ENCODE measurements around the gene FKBP14. TPM values are rescaled to one million over a fixed set of nuclear protein-coding genes. Genes with fewer than 3 reads are reported as not detected.

FKBP14 gene
- total RNA-seq, 1 experiment from 2014 or later: 30.5 TPM

GRCh38 chr7:30069096-30069867, 42.8 kb upstream of the FKBP14 start:
- no TSS peak for BruUV-seq (replicated peaks)
- H3K27me3 Mint-ChIP-seq (ENCODE audit: unreplicated experiment): no peaks in the 10 kb centered on the region
- CTCF ChIA-PET: no interaction called here
- H3K4me1 Mint-ChIP-seq (ENCODE audit: low read depth, unreplicated experiment): no peaks in the 10 kb centered on the region
- intact Hi-C loops (cut with micrococcal nuclease; ENCODE audit: unreplicated experiment): no loop called here
- H3K4me3 Mint-ChIP-seq (ENCODE audit: low read depth, unreplicated experiment): no peak overlapping the region
- H3K27ac Mint-ChIP-seq (ENCODE audit: unreplicated experiment): no peak overlapping the region
- H3K9me3 Mint-ChIP-seq (ENCODE audit: low read depth, unreplicated experiment): no peaks in the 10 kb centered on the region
- no peak for DNase-seq
- TF ChIP-seq CTCF (IDR thresholded peaks at IDR 0.05; ENCODE audit: unreplicated experiment): no peak
- no peaks in the 10 kb centered on the region for H3K36me3 Mint-ChIP-seq (ENCODE audit: insufficient read depth, unreplicated experiment)

GRCh38 chr7:30068117-30068516, 41.6 kb upstream of the FKBP14 start:
- no peak for TF ChIP-seq CTCF (IDR thresholded peaks at IDR 0.05; ENCODE audit: unreplicated experiment)
- H3K4me1 Mint-ChIP-seq (ENCODE audit: low read depth, unreplicated experiment): no peaks in the 10 kb centered on the region
- no peak for DNase-seq
- BruUV-seq (replicated peaks): no TSS peak
- no peak overlapping the region for H3K27ac Mint-ChIP-seq (ENCODE audit: unreplicated experiment)
- H3K9me3 Mint-ChIP-seq (ENCODE audit: low read depth, unreplicated experiment): no peaks in the 10 kb centered on the region
- intact Hi-C loops (cut with micrococcal nuclease; ENCODE audit: unreplicated experiment): no loop called here
- H3K4me3 Mint-ChIP-seq (ENCODE audit: low read depth, unreplicated experiment): no peak overlapping the region
- H3K36me3 Mint-ChIP-seq (ENCODE audit: insufficient read depth, unreplicated experiment): no peaks in the 10 kb centered on the region
- no peaks in the 10 kb centered on the region for H3K27me3 Mint-ChIP-seq (ENCODE audit: unreplicated experiment)
- CTCF ChIA-PET: no interaction called here

- H3K36me3 Mint-ChIP-seq (ENCODE audit: insufficient read depth, unreplicated experiment): peaks cover 7% of the 10 kb centered on the region
- no peaks in the 10 kb centered on the region for H3K4me1 Mint-ChIP-seq (ENCODE audit: low read depth, unreplicated experiment)
- CTCF ChIA-PET: interaction anchor here (0.8 kb wide), 1 partner anchor 86 kb away, joined by 3 read pairs; no protein-coding TSS in a partner anchor
- no peak overlapping the region for H3K4me3 Mint-ChIP-seq (ENCODE audit: low read depth, unreplicated experiment)
- H3K27ac Mint-ChIP-seq (ENCODE audit: unreplicated experiment): no peak overlapping the region
- no peak for TF ChIP-seq CTCF (IDR thresholded peaks at IDR 0.05; ENCODE audit: unreplicated experiment)
- H3K9me3 Mint-ChIP-seq (ENCODE audit: low read depth, unreplicated experiment): no peaks in the 10 kb centered on the region
- H3K27me3 Mint-ChIP-seq (ENCODE audit: unreplicated experiment): no peaks in the 10 kb centered on the region
- DNase-seq: no peak
- no TSS peak for BruUV-seq (replicated peaks)
- intact Hi-C loops (cut with micrococcal nuclease; ENCODE audit: unreplicated experiment): no loop called here
Observed at GRCh38 chr7:30066687-30067086, 40.2 kb upstream of the FKBP14 start.

GRCh38 chr7:30065746-30066145, 39.2 kb upstream of the FKBP14 start:
- CTCF ChIA-PET: no interaction called here
- no peaks in the 10 kb centered on the region for H3K4me1 Mint-ChIP-seq (ENCODE audit: low read depth, unreplicated experiment)
- H3K36me3 Mint-ChIP-seq (ENCODE audit: insufficient read depth, unreplicated experiment): peaks cover 7% of the 10 kb centered on the region
- BruUV-seq (replicated peaks): no TSS peak
- H3K9me3 Mint-ChIP-seq (ENCODE audit: low read depth, unreplicated experiment): no peaks in the 10 kb centered on the region
- H3K4me3 Mint-ChIP-seq (ENCODE audit: low read depth, unreplicated experiment): no peak overlapping the region
- intact Hi-C loops (cut with micrococcal nuclease; ENCODE audit: unreplicated experiment): no loop called here
- no peak overlapping the region for H3K27ac Mint-ChIP-seq (ENCODE audit: unreplicated experiment)
- TF ChIP-seq CTCF (IDR thresholded peaks at IDR 0.05; ENCODE audit: unreplicated experiment): no peak
- H3K27me3 Mint-ChIP-seq (ENCODE audit: unreplicated experiment): no peaks in the 10 kb centered on the region
- no peak for DNase-seq
